Erythroblast (primary cell): ENCODE data around the gene RPL7A.

Experiments
- GATA1 ChIP-seq: IDR thresholded peaks from 2 replicates; pipeline ENCODE4 v1.6.1; 2011; ENCODE audit warnings: low read depth, mild to moderate bottlenecking, control low read depth, low read length, moderate library complexity
- POLR2A ChIP-seq: IDR thresholded peaks from 2 replicates; pipeline ENCODE4 v1.6.1; 2011; ENCODE audit warnings: mild to moderate bottlenecking, low read length

DNA sequence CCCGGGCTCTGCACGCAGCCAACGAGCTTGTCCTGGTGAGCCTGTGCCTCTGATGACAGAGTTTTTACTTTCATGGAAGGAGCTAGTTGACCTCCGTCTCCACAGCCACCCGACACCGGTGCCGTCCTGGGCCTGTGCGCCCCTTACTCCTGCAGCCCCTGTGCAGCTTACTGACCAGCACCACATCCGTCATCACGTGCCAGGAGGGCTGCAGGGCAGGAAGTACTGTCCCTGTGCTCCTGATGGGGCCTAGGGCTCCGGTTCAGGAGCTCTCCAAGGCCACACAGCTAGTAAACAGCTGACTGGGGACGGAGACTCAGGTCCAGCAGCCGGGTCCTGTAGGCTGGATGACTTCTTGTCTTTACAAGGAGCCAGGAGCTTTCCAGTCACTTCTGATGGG, 38.3 kb downstream of the RPL7A start:
- TF ChIP-seq POLR2A: no peak
- TF ChIP-seq GATA1: no peak
